ENCODE measurements around the gene FBXL20. TPM values are rescaled to one million over a fixed set of nuclear protein-coding genes. Genes with fewer than 3 reads are reported as not detected.

FBXL20 gene
- total and polyA plus RNA-seq, 2 of the 8 experiments (the other 6 are each of a cell fraction or from before 2014, with no cell fraction given), result 5.5 to 11.0 TPM

- TF ChIP-seq CHD7 (IDR thresholded peaks at IDR 0.05; ENCODE audit: insufficient replicate concordance, low read length), result no peak
- peak; percentile 68 to 92 (median 82) for TF ChIP-seq CTCF (IDR thresholded peaks at IDR 0.05; ENCODE audit: control extremely low read depth in 1 of 3, insufficient read depth in 1 of 3, low read depth in 1 of 3, low read length in 3 of 3)
- TF ChIP-seq SP4 (IDR thresholded peaks at IDR 0.05; ENCODE audit: low read length), result no peak
- TF ChIP-seq CBX5 (IDR thresholded peaks at IDR 0.05; ENCODE audit: low read depth, low read length), result no peak
- TF ChIP-seq GABPA (IDR thresholded peaks at IDR 0.05; ENCODE audit: borderline replicate concordance, insufficient read depth, low read length), result no peak
- TF ChIP-seq KDM1A (IDR thresholded peaks at IDR 0.05; ENCODE audit: borderline replicate concordance, low read length), result no peak
These were observed 140.1 kb downstream of the FBXL20 start (continued) for GRCh38 chr17:39261286-39261685.

All from H1 (cell line).